A549 (cell line): ENCODE data around the gene POLR3G. TPM values are rescaled to one million over a fixed set of nuclear protein-coding genes. Genes with fewer than 3 reads are reported as not detected.

ENCODE experiments used
- ATAC-seq, 2 experiments: fragments of 200-7000 bp in 1 of 2; fragments of >200 bp in 1 of 2; cut with Nextera tagmentation in 1 of 2; cut with Tn5 transposase in 1 of 2; 3 replicates each; pipeline versions ENCODE4 v1.8.0 to v1.9.1; 2018 to 2020; ENCODE audit warnings: mild to moderate bottlenecking in 1 of 2, moderate library complexity in 1 of 2
- CTCF ChIA-PET: fragments of 300-600 bp; sonication (Branson Sonifier 250); formaldehyde crosslinking; extraction: SDS; loops from one replicate; lab custom pipeline; 2021; ENCODE audit warnings: antibody characterized with exemption, inconsistent platforms; lab: Yijun Ruan, JAX
- POLR2A ChIA-PET: fragments of 350-600 bp; formaldehyde crosslinking; extraction: SDS; loops from one replicate; lab custom pipeline; 2021; ENCODE audit warnings: antibody characterized with exemption, inconsistent platforms; lab: Yijun Ruan, JAX
- DNase-seq, 2 experiments: peaks; one replicate each; pipeline versions ENCODE4 v3.0.0 to v3.0.0-alpha.2; 2011 to 2016; ENCODE audit warnings: low read depth in 1 of 2, low spot score in 1 of 2
- FAIRE-seq: peaks from 2 replicates; lab custom pipeline; 2011; peaks lifted over from hg19 to GRCh38; lab: Jason Lieb, UNC
- H3K27ac ChIP-seq, 2 experiments: fragments of >200 bp; sonication (Bioruptor Twin); formaldehyde crosslinking; 3 replicates each; pipeline ENCODE4 v1.5.1; 2016 to 2017
- H3K4me1 ChIP-seq: fragments of >200 bp; sonication (Bioruptor Twin); formaldehyde crosslinking; 3 replicates; pipeline ENCODE4 v1.6.1; 2016
- H3K4me2 ChIP-seq: fragments of >200 bp; sonication (Bioruptor Twin); formaldehyde crosslinking; 3 replicates; pipeline ENCODE4 v1.6.1; 2016
- H3K4me3 ChIP-seq: fragments of >200 bp; sonication (Bioruptor Twin); formaldehyde crosslinking; 3 replicates; pipeline ENCODE4 v1.5.1; 2016
- H3K9me3 ChIP-seq: fragments of >200 bp; sonication (Bioruptor Twin); formaldehyde crosslinking; 3 replicates; pipeline ENCODE4 v1.6.1; 2016
- BHLHE40 ChIP-seq: IDR thresholded peaks from 2 replicates; pipeline ENCODE4 v1.6.1; 2012; ENCODE audit warnings: low read depth, low read length, inconsistent platforms
- CEBPB ChIP-seq, 2 experiments: fragments of >200 bp in 1 of 2; sonication (Bioruptor Twin) in 1 of 2; formaldehyde crosslinking in 1 of 2; IDR thresholded peaks; 2 replicates each; pipeline ENCODE4 v1.6.1; 2012 to 2016
- CHD2 ChIP-seq: fragments of 150-350 bp; IDR thresholded peaks from 2 replicates; pipeline ENCODE4 v1.6.1; 2014; ENCODE audit warnings: low read length; ENCODE audit not compliant: partially characterized antibody
- CHD4 ChIP-seq: fragments of 200-600 bp; sonication (generic); IDR thresholded peaks from 2 replicates; pipeline ENCODE4 v1.6.1; 2016; ENCODE audit warnings: antibody characterized with exemption, mild to moderate bottlenecking, borderline replicate concordance
- ELK1 ChIP-seq: fragments of 150-350 bp; IDR thresholded peaks from 2 replicates; pipeline ENCODE4 v1.6.1; 2014; ENCODE audit warnings: low read depth, mild to moderate bottlenecking, low read length
- FOSB ChIP-seq: fragments of 250-450 bp; sonication (Bioruptor Pico); IDR thresholded peaks from 2 replicates; pipeline ENCODE4 v1.5.0; 2020; ENCODE audit warnings: mild to moderate bottlenecking, moderate library complexity
- FOSL2 ChIP-seq, 2 experiments: fragments of 450-650 bp in 1 of 2; fragments of >200 bp in 1 of 2; sonication (Bioruptor Twin) in 1 of 2; formaldehyde crosslinking; IDR thresholded peaks; 2 replicates each; pipeline versions ENCODE4 v1.5.0 to v1.6.1; 2016 to 2020; ENCODE audit warnings: mild to moderate bottlenecking in 1 of 2, moderate library complexity in 1 of 2
- FOXS1 ChIP-seq: fragments of 250-450 bp; sonication (Bioruptor Pico); IDR thresholded peaks from 2 replicates; pipeline ENCODE4 v1.5.0; 2020; ENCODE audit warnings: mild to moderate bottlenecking, moderate library complexity
- HES2 ChIP-seq: fragments of >200 bp; sonication (Bioruptor Twin); formaldehyde crosslinking; IDR thresholded peaks from 2 replicates; pipeline ENCODE4 v1.6.1; 2016
- HEYL ChIP-seq: fragments of 250-450 bp; sonication (Bioruptor Pico); IDR thresholded peaks from 2 replicates; pipeline ENCODE4 v1.8.0; 2021; ENCODE audit warnings: mild to moderate bottlenecking, moderate library complexity
- HOXB5 ChIP-seq: fragments of 250-450 bp; sonication (Bioruptor Pico); IDR thresholded peaks from 2 replicates; pipeline ENCODE4 v1.5.0; 2020; ENCODE audit warnings: mild to moderate bottlenecking, moderate library complexity
- MAZ ChIP-seq: fragments of 150-350 bp; IDR thresholded peaks from 2 replicates; pipeline ENCODE4 v1.6.1; 2014; ENCODE audit warnings: antibody characterized with exemption, low read depth, low read length, borderline replicate concordance
- MYC ChIP-seq: IDR thresholded peaks from 2 replicates; pipeline ENCODE4 v1.6.1; 2012; ENCODE audit warnings: mild to moderate bottlenecking, inconsistent platforms, low read length, improper control_type of control experiment, borderline replicate concordance
- NR3C1 ChIP-seq: fragments of >200 bp; sonication (Bioruptor Twin); formaldehyde crosslinking; IDR thresholded peaks from 3 replicates; pipeline ENCODE4 v1.6.1; 2017
- PHF8 ChIP-seq: fragments of 200-600 bp; sonication (generic); IDR thresholded peaks from 2 replicates; pipeline ENCODE4 v1.6.1; 2016; ENCODE audit warnings: low read depth, mild to moderate bottlenecking, antibody characterized with exemption, moderate library complexity, borderline replicate concordance
- POLR2A ChIP-seq: IDR thresholded peaks from 2 replicates; pipeline ENCODE4 v1.6.1; 2012; ENCODE audit warnings: mild to moderate bottlenecking, low read length
- RAD21 ChIP-seq, 2 experiments: fragments of >200 bp in 1 of 2; sonication (Bioruptor Twin) in 1 of 2; formaldehyde crosslinking in 1 of 2; IDR thresholded peaks in 1 of 2; conservative IDR thresholded peaks in 1 of 2; 2 replicates in 1 of 2; 3 replicates in 1 of 2; pipeline ENCODE4 v1.6.1; 2012 to 2018; ENCODE audit warnings: inconsistent platforms in 1 of 2
- RARB ChIP-seq: fragments of 250-450 bp; sonication (Bioruptor Pico); IDR thresholded peaks from 2 replicates; pipeline ENCODE4 v1.8.0; 2021; ENCODE audit warnings: mild to moderate bottlenecking, moderate library complexity
- REST ChIP-seq: fragments of 200-600 bp; sonication (generic); IDR thresholded peaks from 2 replicates; pipeline ENCODE4 v1.6.1; 2016; ENCODE audit warnings: antibody characterized with exemption, mild to moderate bottlenecking, moderate library complexity
- RNF2 ChIP-seq: fragments of 200-600 bp; sonication (generic); IDR thresholded peaks from 2 replicates; pipeline ENCODE4 v1.6.1; 2016; ENCODE audit warnings: low read depth, mild to moderate bottlenecking, antibody characterized with exemption, moderate library complexity, borderline replicate concordance
- SREBF2 ChIP-seq: fragments of 450-650 bp; IDR thresholded peaks from 2 replicates; pipeline ENCODE4 v1.6.1; 2014; ENCODE audit warnings: mild to moderate bottlenecking, moderate library complexity
- TP53 ChIP-seq: fragments of 250-450 bp; sonication (Bioruptor Pico); IDR thresholded peaks from 2 replicates; pipeline ENCODE4 v1.5.0; 2021; ENCODE audit warnings: mild to moderate bottlenecking, moderate library complexity
- ZFP36 ChIP-seq: fragments of 450-650 bp; IDR thresholded peaks from 2 replicates; pipeline ENCODE4 v1.6.1; 2014; ENCODE audit warnings: borderline replicate concordance; ENCODE audit not compliant: partially characterized antibody
- ZSCAN20 ChIP-seq: fragments of 250-450 bp; sonication (Bioruptor Pico); IDR thresholded peaks from 2 replicates; pipeline ENCODE4 v1.8.0; 2022; ENCODE audit warnings: mild to moderate bottlenecking, moderate library complexity
- WGBS: methylation state at CpG from one replicate; pipeline ENCODE4 v1.1.6; 2017; ENCODE audit errors: missing lambda C conversion rate; 5-methylcytosine and 5-hydroxymethylcytosine counted together
- polyA minus RNA-seq: library from RNA; depleted of rRNA, polyadenylated mRNA; stranded (reverse); fragments of >200 nt; gene quantifications from 2 replicates; pipeline ENCODE4 v1.2.3, GENCODE V29; 2011; rRNA and poly(A)+ RNA removed
- polyA plus RNA-seq, 4 experiments: library from polyadenylated mRNA; depleted of rRNA in 3 of 4; stranded (reverse); fragments of >200 nt; fragmentation: RNase III in 1 of 4; extraction: RNeasy Plus Mini Kit Qiagen cat#74134 plus additional on column Dnase treatment in 1 of 4; gene quantifications; 2 replicates in 3 of 4; 3 replicates in 1 of 4; pipeline ENCODE4 v1.2.3, GENCODE V29; 2011 to 2017
- TF ChIP-seq, protein P1 (sequence below): IDR thresholded peaks from 2 replicates; pipeline ENCODE4 v1.6.1; 2012
- TF ChIP-seq, protein P2 (sequence below): fragments of 250-450 bp; sonication (Bioruptor Pico); IDR thresholded peaks from 2 replicates; pipeline ENCODE4 v1.5.0; 2021; ENCODE audit warnings: mild to moderate bottlenecking, moderate library complexity, borderline replicate concordance
- TF ChIP-seq, protein P3 (sequence below): fragments of 250-450 bp; sonication (Bioruptor Pico); IDR thresholded peaks from 2 replicates; pipeline ENCODE4 v1.5.0; 2020; ENCODE audit warnings: low read depth, mild to moderate bottlenecking, moderate library complexity

POLR3G gene, protein sequence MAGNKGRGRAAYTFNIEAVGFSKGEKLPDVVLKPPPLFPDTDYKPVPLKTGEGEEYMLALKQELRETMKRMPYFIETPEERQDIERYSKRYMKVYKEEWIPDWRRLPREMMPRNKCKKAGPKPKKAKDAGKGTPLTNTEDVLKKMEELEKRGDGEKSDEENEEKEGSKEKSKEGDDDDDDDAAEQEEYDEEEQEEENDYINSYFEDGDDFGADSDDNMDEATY
- polyA plus RNA-seq (2011; rRNA removed): 15.7 and 22.6 TPM in 2 replicates
- 18.5 and 28.6 TPM in 2 replicates for polyA plus RNA-seq (2012; cell fraction: cytosol; rRNA removed)
- 13.6 and 21.8 TPM in 2 replicates for polyA plus RNA-seq (2012; cell fraction: nucleus; rRNA removed)
- 11.6 to 17.5 TPM (median 11.7 TPM) in 3 replicates for polyA plus RNA-seq (2017; fragmentation: RNase III; extraction: RNeasy Plus Mini Kit Qiagen cat#74134 plus additional on column Dnase treatment)
- 2.4 and 3.5 TPM in 2 replicates for polyA minus RNA-seq

- Histone ChIP-seq H3K9me3 (no peaks in the 10 kb centered on the region), H3K27ac (peak within 1 kb of the TSS; percentile 92 to 94), H3K4me3 (peak within 1 kb of the TSS; percentile 80), H3K4me1 (peaks cover 13% of the 10 kb centered on the region), H3K4me2 (peak within 1 kb of the TSS; percentile 91)
- FAIRE-seq (no peak), ATAC-seq (peak; percentile 91 to 94), DNase-seq (peak; percentile 80 to 96)
- CTCF ChIA-PET: interaction anchor here (0.6 to 1.7 kb wide), 11 partner anchors 8 to 130 kb away, joined by 3 to 5 read pairs (median 3); no protein-coding TSS in a partner anchor
- POLR2A ChIA-PET: interaction anchor here (0.6 to 3.8 kb wide), 11 partner anchors 9 to 909 kb away, joined by 3 to 46 read pairs (median 5); partner anchors contain the start of genes ARRDC3, CETN3 and LYSMD3
- under 1% methylated on average over 44 of the region's 73 CpGs for WGBS
- TF ChIP-seq ZSCAN20 (CRISPR knock-in tag) (no peak), CEBPB (IDR thresholded peaks at IDR 0.05) (peak in 1 of 2 experiments; percentile 11; a peak in 1 of 4 replicates), NR3C1 (no peak), FOSB (CRISPR knock-in tag) (no peak), TP53 (CRISPR knock-in tag) (no peak), RAD21 (conservative IDR thresholded peaks at IDR 0.05 in 1 of 2, IDR thresholded peaks at IDR 0.05 in 1 of 2) (0 out of 5 replicates have a peak, but pooled peaks of 1 of the 2 experiments have one; percentile 2), POLR2A (peak; percentile 77), MAZ (no peak), CHD4 (no peak), HEYL (CRISPR knock-in tag) (no peak), REST (no peak), CHD2 (no peak), MYC (peak; percentile 76; the same call in 1 of the 2 replicates), PHF8 (peak; percentile 46; the same call in 1 of the 2 replicates), RARB (CRISPR knock-in tag) (no peak), ZFP36 (no peak), BHLHE40 (no peak), HES2 (no peak), RNF2 (no peak), FOXS1 (CRISPR knock-in tag) (no peak), HOXB5 (no peak), SREBF2 (no peak), ELK1 (no peak), FOSL2 (IDR thresholded peaks at IDR 0.05) (no peak), FOSL2 (CRISPR knock-in tag; IDR thresholded peaks at IDR 0.05) (0 out of 2 replicates have a peak, but pooled peaks have one; percentile 8)
- TF ChIP-seq, protein P1, sequence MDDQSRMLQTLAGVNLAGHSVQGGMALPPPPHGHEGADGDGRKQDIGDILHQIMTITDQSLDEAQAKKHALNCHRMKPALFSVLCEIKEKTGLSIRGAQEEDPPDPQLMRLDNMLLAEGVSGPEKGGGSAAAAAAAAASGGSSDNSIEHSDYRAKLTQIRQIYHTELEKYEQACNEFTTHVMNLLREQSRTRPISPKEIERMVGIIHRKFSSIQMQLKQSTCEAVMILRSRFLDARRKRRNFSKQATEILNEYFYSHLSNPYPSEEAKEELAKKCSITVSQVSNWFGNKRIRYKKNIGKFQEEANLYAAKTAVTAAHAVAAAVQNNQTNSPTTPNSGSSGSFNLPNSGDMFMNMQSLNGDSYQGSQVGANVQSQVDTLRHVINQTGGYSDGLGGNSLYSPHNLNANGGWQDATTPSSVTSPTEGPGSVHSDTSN: peak; percentile 68
- TF ChIP-seq, protein P2, sequence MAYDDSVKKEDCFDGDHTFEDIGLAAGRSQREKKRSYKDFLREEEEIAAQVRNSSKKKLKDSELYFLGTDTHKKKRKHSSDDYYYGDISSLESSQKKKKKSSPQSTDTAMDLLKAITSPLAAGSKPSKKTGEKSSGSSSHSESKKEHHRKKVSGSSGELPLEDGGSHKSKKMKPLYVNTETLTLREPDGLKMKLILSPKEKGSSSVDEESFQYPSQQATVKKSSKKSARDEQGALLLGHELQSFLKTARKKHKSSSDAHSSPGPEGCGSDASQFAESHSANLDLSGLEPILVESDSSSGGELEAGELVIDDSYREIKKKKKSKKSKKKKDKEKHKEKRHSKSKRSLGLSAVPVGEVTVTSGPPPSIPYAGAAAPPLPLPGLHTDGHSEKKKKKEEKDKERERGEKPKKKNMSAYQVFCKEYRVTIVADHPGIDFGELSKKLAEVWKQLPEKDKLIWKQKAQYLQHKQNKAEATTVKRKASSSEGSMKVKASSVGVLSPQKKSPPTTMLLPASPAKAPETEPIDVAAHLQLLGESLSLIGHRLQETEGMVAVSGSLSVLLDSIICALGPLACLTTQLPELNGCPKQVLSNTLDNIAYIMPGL (CRISPR knock-in tag): no peak
- TF ChIP-seq, protein P3, sequence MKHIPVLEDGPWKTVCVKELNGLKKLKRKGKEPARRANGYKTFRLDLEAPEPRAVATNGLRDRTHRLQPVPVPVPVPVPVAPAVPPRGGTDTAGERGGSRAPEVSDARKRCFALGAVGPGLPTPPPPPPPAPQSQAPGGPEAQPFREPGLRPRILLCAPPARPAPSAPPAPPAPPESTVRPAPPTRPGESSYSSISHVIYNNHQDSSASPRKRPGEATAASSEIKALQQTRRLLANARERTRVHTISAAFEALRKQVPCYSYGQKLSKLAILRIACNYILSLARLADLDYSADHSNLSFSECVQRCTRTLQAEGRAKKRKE: no peak
Observed at GRCh38 chr5:90474235-90475107, at the start of gene POLR3G, which contains the start of gene MBLAC2. TSS of gene POLR3G (plus strand) at chr5:90474864. CDS start at chr5:90485568, 10,704 bp downstream. TSS of gene MBLAC2 (minus strand) at chr5:90474771. CDS start at chr5:90474292, 479 bp downstream.
